Fibroblast of villous mesenchyme (primary cell): Measurements from ENCODE around the gene MMD. TPM values are rescaled to one million over a fixed set of nuclear protein-coding genes. Genes with fewer than 3 reads are reported as not detected.

Experiments used
- DNase-seq: peaks from one replicate; pipeline ENCODE4 v3.0.0-alpha.2; 2010; ENCODE audit warnings: low read depth
- H3K4me3 ChIP-seq: 2 replicates; pipeline ENCODE4 v1.5.1; 2011; ENCODE audit warnings: low read depth, mild to moderate bottlenecking, low read length
- CTCF ChIP-seq: IDR thresholded peaks from 2 replicates; pipeline ENCODE4 v1.5.1; 2012; ENCODE audit warnings: low read depth, mild to moderate bottlenecking, low read length; ENCODE audit not compliant: insufficient read depth
- total RNA-seq: library from RNA; depleted of rRNA; stranded (reverse); fragments of >200 nt; gene quantifications from 2 replicates; pipeline ENCODE4 v1.2.3, GENCODE V29; 2012

MMD gene
- total RNA-seq, 1 donor, result 9.5 TPM

- no peak for DNase-seq
- no peak overlapping the region for H3K4me3 ChIP-seq
- TF ChIP-seq CTCF, result no peak
Measured at GRCh38 chr17:55343900-55344513, 77.6 kb downstream of the MMD start.

- H3K4me3 ChIP-seq, result no peak overlapping the region
- no peak for TF ChIP-seq CTCF
- DNase-seq, result no peak
Measured at GRCh38 chr17:55342800-55343585, 78.6 kb downstream of the MMD start.

Other genes with a start within 250 kb of the MMD start
- not detected in 2 replicates for gene HLF, start 156.9 kb downstream of the MMD start, total RNA-seq
- not detected in 2 replicates for gene SMIM36, start 89.6 kb upstream of the MMD start, total RNA-seq